Measurements from ENCODE around the gene ADGRV1.

Gene ADGRV1

DNA sequence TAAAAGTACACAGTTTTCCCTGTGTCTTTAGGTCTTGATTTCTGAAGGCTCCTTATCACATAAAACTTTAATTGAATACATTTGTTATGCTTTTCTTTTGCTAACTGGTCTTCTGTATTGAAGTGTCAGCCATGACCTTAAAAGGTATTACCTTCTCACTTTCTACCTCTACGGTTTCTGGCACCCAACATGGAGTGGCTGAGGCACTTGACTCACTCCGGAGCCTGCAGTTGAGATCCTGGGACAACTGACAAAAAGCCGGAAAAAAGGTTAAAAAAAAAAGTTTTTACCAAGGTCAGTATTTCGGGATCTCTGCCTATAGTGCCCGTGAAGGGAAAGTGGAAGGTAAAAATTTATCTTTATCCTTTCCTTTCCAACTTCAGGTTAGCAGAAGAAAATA lies 627.5 kb downstream of the ADGRV1 start:
- no peak for DNase-seq

DNA sequence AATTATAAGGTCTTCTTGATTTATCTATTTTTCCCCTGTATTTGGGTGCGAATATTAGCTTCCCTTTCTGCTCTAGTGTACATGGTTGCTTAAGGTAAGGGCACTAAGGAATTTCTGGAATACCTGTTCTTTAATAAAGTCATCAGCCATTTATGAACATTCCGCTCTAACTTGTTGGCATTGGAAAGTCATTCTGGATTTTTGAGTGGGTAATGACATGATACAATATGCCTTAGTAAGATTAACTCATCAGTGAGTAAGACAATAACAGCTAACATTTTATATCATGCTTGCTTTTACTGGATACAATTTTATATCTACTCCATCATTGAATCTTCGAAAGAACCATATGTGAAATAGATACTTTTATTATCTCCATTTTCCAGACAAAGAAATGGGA lies 628.4 kb downstream of the ADGRV1 start:
- DNase-seq, result no peak

DNA sequence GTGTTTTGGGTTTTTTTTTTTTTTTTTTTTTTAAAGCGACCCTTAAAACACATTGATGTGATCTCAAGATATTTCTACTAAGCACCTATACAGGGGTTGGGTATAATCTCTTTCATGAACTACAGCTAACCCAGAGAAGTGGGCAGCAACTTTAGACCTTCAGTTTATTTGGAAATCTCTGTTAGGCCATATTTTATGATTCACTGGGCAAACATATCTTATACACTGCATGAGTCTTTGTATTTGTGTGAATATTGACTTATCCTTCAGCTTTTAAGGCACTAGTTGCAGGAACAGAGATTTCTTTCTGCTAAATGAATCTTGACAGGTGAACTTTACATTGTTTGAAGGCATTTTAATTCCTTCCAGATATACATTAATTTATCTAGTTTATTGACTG lies 630.2 kb downstream of the ADGRV1 start:
- no peak for DNase-seq

DNA sequence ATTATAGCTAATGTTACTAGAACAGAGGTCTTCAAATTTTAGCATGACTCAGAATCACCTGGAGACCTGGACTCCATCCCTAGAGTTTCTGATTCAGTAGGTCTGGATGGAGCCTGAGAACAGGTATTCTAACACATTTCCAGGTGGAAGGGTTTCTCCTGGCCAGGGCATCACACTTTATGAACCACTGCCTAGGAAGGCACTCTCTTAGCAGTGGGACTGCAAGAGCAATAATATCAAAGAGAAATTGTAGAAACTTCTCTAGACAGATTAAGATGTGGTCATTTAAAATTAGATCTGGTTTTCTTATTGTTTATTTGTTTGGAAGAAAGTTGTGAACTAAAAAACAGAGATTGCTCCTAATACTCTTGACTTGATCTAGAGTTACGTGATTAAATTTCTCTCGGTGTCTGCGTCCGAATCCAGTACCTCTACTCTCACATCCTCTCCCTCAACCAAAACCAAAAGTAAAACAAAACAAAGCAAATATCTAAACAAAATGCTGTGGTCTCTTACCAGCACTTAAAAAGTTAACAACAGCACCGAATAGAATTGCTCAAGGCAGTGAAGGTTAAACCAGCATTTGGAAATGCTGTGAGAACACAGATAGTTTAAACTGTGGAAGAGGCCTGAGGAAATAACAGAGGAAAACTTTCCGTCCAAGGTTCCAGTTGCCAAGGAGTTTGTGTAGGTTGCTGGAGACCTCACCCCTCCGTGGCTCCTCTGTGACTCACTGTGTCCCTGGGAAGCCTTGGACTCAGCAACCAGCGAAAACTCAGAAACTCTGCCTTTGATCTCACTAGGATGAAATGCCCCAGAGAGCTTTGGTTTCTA lies 631.1 kb downstream of the ADGRV1 start:
- no peak for DNase-seq

DNA sequence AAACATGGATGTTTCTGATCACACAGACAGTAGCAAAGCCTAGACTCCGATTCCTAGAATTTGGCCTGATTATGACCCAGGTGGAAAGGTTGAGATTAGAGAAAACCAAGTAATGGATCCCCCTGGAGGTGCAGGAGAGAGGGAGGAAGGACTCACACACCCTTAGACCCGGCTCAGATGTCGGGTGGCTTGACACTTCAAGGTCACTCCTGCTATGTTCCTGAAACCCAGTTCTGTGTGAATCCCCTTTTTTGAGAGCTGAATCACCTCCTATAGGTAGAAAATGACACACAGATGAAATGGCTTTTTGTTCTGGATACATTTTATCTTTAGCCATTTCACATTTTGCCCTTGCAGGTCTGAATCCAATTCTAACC lies 631.7 kb downstream of the ADGRV1 start:
- DNase-seq, result no peak

DNA sequence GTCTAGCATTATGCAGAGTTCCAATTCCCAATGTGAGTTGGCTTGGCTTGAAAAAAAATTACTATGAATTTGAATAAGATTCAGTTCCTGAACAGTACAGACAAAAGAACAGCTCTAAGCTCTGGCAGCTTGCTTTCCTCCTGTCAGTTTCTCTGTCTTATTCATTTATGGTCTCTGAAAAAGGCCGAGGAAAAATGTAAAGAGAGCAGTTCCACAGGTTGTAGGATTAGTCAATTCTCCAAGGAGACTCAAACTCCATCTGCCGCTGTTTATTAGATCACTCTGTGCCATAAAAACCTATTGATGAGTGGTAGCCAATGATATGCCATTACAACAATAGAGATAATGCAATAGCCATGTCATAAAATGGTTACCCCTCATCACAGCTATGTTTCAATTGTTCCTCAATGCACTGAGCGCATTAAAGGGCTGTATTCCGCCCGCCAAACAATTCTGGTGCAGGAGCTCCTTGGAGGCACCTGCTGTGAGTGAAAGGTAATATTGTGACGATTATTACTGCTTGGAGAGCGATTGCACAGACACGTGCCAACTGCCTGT lies 636.3 kb downstream of the ADGRV1 start:
- peak; percentile 80 for DNase-seq

DNA sequence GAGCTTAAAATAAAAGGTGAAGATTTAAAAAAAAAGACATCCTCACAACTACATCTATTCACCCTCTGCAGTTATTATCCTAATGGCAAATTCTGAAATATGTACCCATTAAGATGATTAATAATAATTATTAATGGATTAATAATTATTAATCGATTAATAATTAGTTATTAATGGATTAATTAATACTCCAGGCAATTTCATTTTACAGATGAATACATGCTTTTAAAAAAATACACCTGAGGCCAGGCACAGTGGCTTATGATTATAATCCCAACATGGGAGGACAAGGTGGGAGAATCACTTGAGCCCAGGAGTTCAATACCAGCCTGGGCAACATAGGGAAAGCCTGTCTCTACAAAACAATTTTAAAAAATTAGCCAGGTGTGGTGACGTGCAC lies 642.1 kb downstream of the ADGRV1 start:
- DNase-seq, result no peak

DNA sequence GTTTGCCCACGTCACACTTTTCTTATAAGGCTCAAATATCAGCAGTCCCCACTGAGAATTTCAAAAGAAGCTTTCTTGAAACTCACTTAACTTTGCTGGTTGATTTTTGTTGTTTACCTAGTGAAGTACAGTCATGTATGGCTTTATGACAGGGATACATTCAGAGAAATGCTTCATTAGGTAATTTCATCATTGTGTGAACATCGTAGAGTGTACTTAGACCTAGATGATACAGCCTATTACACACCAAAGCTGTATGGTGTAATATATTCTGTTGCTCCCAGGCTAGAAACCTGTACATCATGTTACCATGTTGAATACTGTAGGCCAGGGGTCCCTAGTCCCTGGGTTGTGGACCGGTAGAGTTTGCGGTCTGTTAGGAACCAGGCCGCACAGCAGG lies 647.5 kb downstream of the ADGRV1 start:
- DNase-seq, result no peak

DNA sequence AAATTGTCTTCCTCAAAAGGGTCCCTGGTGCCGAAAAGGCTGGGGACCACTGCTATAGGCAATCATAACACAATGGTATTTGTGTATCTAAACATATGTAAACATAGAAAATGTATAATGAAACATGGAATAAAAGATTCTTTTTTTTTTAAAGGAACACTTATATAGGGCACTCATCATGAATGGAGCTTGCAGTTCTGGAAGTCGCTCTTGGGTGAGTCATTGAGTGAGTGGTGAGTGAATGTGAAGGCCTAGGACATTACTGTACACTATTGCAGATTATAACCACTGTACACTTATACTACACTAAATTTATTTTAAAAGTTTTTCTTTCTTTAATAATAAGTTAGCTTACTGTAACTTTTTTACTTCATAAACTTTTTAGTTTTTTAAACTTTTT lies 648.1 kb downstream of the ADGRV1 start:
- DNase-seq, result no peak

DNA sequence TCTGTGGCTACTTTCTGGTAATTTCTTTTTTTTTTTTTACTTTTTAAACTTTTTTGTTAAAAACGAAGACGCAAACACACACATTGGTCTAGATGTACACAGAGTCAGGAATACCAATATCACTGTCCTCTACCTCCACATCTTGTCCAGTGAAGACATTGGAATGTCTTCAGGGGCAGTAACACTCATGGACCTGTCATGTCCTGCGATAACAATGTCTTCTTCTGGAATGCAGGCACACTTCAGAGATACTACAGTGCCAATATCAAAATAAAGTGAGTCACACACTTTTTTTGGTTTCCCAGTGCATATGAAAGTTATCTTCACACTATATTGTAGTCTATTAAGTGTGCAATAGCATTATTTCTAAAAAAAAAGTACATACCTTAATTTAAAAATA lies 648.7 kb downstream of the ADGRV1 start:
- no peak for DNase-seq

DNA sequence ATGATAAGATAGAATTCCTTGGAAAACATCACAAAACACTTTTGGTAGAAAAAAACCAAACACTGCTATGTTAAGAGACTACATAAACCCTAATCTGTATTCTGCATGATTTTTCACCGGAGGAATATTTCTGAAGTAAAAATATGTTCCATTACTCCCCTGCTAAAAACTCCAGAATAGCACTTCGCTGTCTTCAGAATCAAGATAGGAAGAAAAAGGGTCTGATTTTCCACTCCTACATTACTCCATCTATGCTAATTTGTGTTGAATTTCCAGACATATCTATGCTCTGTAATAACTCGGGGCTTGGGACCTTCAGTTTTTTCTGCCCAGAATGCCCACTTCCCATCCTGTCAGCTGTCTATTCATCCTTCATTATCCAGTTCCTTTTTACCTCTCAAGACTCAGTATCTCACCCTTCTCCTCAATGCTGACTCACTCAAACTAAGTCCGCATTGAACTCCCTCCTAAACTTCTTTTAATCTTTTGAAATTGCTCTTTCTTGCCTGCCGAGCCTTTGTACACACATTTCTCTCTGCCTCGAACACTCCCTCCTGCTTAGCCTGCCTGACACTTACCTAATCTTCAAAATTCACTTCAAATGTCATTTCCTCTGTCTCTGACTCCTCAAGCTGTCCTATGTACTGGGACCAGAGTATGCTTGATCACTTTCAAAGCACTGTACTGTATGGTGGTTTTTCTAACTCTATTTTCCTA lies 653.6 kb downstream of the ADGRV1 start:
- no peak for DNase-seq

DNA sequence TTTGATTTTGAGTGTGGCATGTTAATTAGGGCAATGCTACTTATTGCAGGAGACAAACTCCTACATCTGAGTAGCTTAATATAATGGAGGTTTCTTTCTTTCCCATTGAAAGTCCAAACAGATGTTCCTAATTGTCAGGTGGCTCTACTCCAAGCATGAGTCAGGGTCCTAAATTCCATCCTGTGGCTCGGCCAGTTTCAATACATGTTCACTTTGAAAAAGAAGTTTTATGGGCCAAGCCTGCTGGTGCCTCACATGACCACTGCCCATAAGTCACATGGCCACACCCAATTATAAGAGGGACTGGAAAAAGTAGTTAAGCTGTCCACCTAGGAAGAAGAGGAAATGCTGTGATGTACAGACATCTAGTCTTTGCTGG lies 654.1 kb downstream of the ADGRV1 start:
- DNase-seq, result no peak
